Measurements from ENCODE around the gene LRIF1.

DNA sequence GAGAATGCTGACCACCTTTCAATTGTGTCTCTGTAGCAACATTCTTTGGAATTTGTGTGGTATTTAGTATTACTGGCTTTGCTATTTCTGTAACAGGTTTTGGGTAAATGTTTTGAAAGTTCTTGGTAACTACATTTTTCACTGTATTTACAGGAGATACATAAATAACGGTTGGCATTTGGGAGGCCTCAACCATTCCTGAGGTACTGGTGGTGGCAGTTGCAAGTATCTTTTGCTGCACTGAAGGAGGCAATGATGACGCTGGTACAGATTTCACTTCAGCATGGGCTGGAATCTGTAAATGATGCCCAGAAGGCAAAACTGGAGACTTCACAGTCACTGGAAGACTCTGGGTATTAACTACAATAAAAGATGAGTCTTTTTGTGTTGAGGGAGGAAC is 11.7 kb downstream of the LRIF1 start:
- TF ChIP-seq, protein P1, sequence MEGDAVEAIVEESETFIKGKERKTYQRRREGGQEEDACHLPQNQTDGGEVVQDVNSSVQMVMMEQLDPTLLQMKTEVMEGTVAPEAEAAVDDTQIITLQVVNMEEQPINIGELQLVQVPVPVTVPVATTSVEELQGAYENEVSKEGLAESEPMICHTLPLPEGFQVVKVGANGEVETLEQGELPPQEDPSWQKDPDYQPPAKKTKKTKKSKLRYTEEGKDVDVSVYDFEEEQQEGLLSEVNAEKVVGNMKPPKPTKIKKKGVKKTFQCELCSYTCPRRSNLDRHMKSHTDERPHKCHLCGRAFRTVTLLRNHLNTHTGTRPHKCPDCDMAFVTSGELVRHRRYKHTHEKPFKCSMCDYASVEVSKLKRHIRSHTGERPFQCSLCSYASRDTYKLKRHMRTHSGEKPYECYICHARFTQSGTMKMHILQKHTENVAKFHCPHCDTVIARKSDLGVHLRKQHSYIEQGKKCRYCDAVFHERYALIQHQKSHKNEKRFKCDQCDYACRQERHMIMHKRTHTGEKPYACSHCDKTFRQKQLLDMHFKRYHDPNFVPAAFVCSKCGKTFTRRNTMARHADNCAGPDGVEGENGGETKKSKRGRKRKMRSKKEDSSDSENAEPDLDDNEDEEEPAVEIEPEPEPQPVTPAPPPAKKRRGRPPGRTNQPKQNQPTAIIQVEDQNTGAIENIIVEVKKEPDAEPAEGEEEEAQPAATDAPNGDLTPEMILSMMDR (conservative IDR thresholded peaks at IDR 0.05): no peak
- TF ChIP-seq ZFX (IDR thresholded peaks at IDR 0.05): no peak

Measured in C4-2B (cell line).